T-helper 17 cell (primary cell): ENCODE data around the gene ANKRD10. TPM values are rescaled to one million over a fixed set of nuclear protein-coding genes. Genes with fewer than 3 reads are reported as not detected.
"Not testable (repeated sequence)": the region's sequence is repeated elsewhere in the genome, so short reads cannot be mapped to it uniquely, and the experiment has no call there.

Experiments
- ATAC-seq: fragments of 150-1000 bp; cut with Tn5 transposase; 2 replicates; pipeline ENCODE4 v1.10.0; 2021; ENCODE audit warnings: mild to moderate bottlenecking, moderate library complexity
- DNase-seq, 3 donors: peaks; one replicate each; pipeline versions ENCODE4 v3.0.0 to v3.0.0-alpha.2; 2020 to 2021
- H3K9me3 ChIP-seq: one replicate; pipeline ENCODE4 v1.7.0; 2013; ENCODE audit warnings: low read length, mild to moderate bottlenecking; ENCODE audit not compliant: control insufficient read depth, poor library complexity, severe bottlenecking
- H3K27ac Mint-ChIP-seq: one replicate; pipeline ENCODE4 v1.8.0; 2022; ENCODE audit warnings: mild to moderate bottlenecking, moderate library complexity, mixed read lengths
- H3K27me3 Mint-ChIP-seq: one replicate; pipeline ENCODE4 v1.8.0; 2022; ENCODE audit warnings: mixed read lengths
- H3K36me3 Mint-ChIP-seq: one replicate; pipeline ENCODE4 v1.8.0; 2022; ENCODE audit warnings: low read depth, mixed read lengths
- H3K4me1 Mint-ChIP-seq: one replicate; pipeline ENCODE4 v1.8.0; 2022; ENCODE audit warnings: mild to moderate bottlenecking, mixed read lengths
- H3K4me3 Mint-ChIP-seq: one replicate; pipeline ENCODE4 v1.8.0; 2022; ENCODE audit warnings: mild to moderate bottlenecking, moderate library complexity, mixed read lengths
- total RNA-seq, 4 donors: library from RNA in 2 of 4; stranded (reverse) in 2 of 4; gene quantifications; one replicate each; pipeline ENCODE4 v1.2.3 and lab custom pipeline; 2022 to 2026

The ANKRD10 gene
- total RNA-seq, 2 donors from 2014 or later: 110 to 135 TPM

- Mint-ChIP-seq H3K27ac (no peak overlapping the region), H3K27me3 (peaks cover 41% of the 10 kb centered on the region), H3K36me3 (peaks cover 9% of the 10 kb centered on the region), H3K4me3 (no peak overlapping the region), H3K4me1 (peaks cover 8% of the 10 kb centered on the region)
- H3K9me3 ChIP-seq: no peaks in the 10 kb centered on the region
- ATAC-seq (no peak), DNase-seq (no peak)
Observed at GRCh38 chr13:110850006-110850405, 64.9 kb downstream of the ANKRD10 start.

GRCh38 chr13:110845520-110845919, 69.3 kb downstream of the ANKRD10 start:
- DNase-seq: no peak
- peaks cover 10% of the 10 kb centered on the region for H3K36me3 Mint-ChIP-seq
- no peak overlapping the region for H3K27ac Mint-ChIP-seq
- peaks cover 5% of the 10 kb centered on the region for H3K4me1 Mint-ChIP-seq
- H3K9me3 ChIP-seq: no peaks in the 10 kb centered on the region
- peaks cover 62% of the 10 kb centered on the region for H3K27me3 Mint-ChIP-seq
- no peak overlapping the region for H3K4me3 Mint-ChIP-seq
- ATAC-seq: no peak

DNA sequence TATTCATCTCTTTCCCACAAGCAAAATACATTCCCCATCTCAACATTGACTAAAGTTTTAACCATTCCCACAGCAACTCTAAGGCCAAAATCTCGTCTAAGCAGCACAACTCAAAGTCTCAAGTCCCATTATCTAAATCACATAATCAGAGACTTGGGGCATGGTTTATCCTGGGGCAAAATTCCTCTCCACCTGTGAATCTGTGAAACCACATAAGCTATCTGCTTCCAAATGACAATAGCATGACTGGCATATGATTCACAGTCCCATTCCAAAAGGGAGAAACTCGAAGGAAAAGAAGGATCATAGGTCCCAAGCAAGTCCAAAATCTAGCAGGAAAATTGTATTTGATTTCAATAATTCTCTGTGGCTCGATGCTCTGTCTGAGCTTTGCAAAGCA, 73.0 kb downstream of the ANKRD10 start:
- no peaks in the 10 kb centered on the region for H3K9me3 ChIP-seq
- H3K27me3 Mint-ChIP-seq: peaks cover 69% of the 10 kb centered on the region
- no peak for ATAC-seq

GRCh38 chr13:110841406-110841805, 73.5 kb downstream of the ANKRD10 start:
- Mint-ChIP-seq H3K36me3 (peaks cover 10% of the 10 kb centered on the region), H3K27ac (no peak overlapping the region), H3K4me1 (no peaks in the 10 kb centered on the region), H3K27me3 (peaks cover 70% of the 10 kb centered on the region), H3K4me3 (no peak overlapping the region)
- no peak for DNase-seq
- no peak for ATAC-seq
- no peaks in the 10 kb centered on the region for H3K9me3 ChIP-seq

More for the DNA sequence above, 73.0 kb downstream of the ANKRD10 start:
- Mint-ChIP-seq H3K27ac (no peak overlapping the region), H3K4me3 (no peak overlapping the region), H3K4me1 (no peaks in the 10 kb centered on the region), H3K36me3 (peaks cover 10% of the 10 kb centered on the region)
- no peak for DNase-seq

GRCh38 chr13:110838867-110839538, 75.9 kb downstream of the ANKRD10 start:
- no peaks in the 10 kb centered on the region for H3K9me3 ChIP-seq
- ATAC-seq (no peak), DNase-seq (no peak)
- Mint-ChIP-seq H3K27ac (no peak overlapping the region), H3K27me3 (peaks cover 65% of the 10 kb centered on the region), H3K4me3 (no peak overlapping the region), H3K36me3 (no peaks in the 10 kb centered on the region), H3K4me1 (no peaks in the 10 kb centered on the region)

GRCh38 chr13:110838116-110838515, 76.8 kb downstream of the ANKRD10 start:
- no peaks in the 10 kb centered on the region for H3K36me3 Mint-ChIP-seq
- no peaks in the 10 kb centered on the region for H3K9me3 ChIP-seq
- DNase-seq (no peak), ATAC-seq (no peak)
- no peak overlapping the region for H3K4me3 Mint-ChIP-seq
- H3K27me3 Mint-ChIP-seq: peaks cover 65% of the 10 kb centered on the region
- H3K4me1 Mint-ChIP-seq: no peaks in the 10 kb centered on the region
- no peak overlapping the region for H3K27ac Mint-ChIP-seq

DNA sequence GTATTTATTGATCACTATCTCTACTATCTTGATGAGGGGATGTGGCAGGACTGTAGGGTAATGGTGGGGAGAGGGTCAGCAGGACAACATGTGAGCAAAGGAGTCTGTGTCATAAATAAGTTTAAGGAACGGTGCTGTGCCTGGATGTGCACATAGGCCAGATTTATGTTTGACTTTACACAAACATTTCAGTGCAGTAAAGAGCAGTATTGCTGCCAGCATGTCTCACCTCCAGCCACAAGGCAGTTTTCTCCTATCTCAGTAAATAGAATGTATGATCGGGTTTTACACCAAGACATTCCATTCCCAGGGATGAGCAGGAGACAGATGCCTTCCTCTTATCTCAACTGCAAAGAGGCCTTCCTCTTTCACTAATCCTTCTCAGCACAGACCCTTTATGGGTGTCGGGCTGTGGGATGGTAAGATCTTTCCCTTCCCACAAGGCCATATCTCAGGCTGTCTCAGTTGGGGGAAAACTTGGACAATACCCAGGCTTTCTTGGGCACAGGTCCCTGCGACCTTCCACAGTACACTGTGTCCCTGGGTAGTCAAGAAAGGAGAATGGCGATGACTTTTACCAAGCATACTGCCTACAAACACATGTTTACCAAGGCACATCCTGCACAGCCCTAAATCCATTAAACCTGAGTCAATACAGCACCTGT, 77.3 kb downstream of the ANKRD10 start:
- not testable (repeated sequence) for H3K27ac Mint-ChIP-seq, H3K9me3 ChIP-seq, ATAC-seq, DNase-seq, H3K4me3 Mint-ChIP-seq, H3K36me3 Mint-ChIP-seq, H3K4me1 Mint-ChIP-seq
- peaks cover 69% of the 10 kb centered on the region for H3K27me3 Mint-ChIP-seq

DNA sequence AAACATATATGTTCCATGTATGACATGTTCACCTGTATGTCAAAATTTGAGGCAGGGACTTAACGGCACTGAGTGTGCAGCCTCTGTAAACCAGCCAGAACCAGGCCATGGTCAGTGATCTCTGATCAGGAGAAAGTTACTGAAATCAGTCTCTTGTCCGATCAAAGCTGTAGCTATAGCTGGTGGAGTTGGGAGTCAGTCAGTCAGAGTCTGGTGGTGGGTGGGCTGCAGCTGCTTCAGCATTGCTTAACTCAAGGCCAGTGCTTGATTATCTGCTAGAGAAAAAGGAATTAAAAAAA, 78.3 kb downstream of the ANKRD10 start:
- DNase-seq: no peak
- ATAC-seq: no peak
- H3K9me3 ChIP-seq: no peaks in the 10 kb centered on the region
- H3K27ac Mint-ChIP-seq: no peak overlapping the region
- no peak overlapping the region for H3K4me3 Mint-ChIP-seq
- H3K36me3 Mint-ChIP-seq: no peaks in the 10 kb centered on the region
- peaks cover 69% of the 10 kb centered on the region for H3K27me3 Mint-ChIP-seq
- H3K4me1 Mint-ChIP-seq: no peaks in the 10 kb centered on the region

- no peak for ATAC-seq
- Mint-ChIP-seq H3K4me3 (no peak overlapping the region), H3K4me1 (no peaks in the 10 kb centered on the region), H3K36me3 (no peaks in the 10 kb centered on the region), H3K27ac (no peak overlapping the region), H3K27me3 (peaks cover 63% of the 10 kb centered on the region)
- H3K9me3 ChIP-seq: no peaks in the 10 kb centered on the region
- DNase-seq: no peak
Observed at GRCh38 chr13:110835721-110836604, 78.9 kb downstream of the ANKRD10 start.

GRCh38 chr13:110834572-110834971, 80.3 kb downstream of the ANKRD10 start:
- Mint-ChIP-seq H3K36me3 (no peaks in the 10 kb centered on the region), H3K27ac (no peak overlapping the region), H3K27me3 (peaks cover 63% of the 10 kb centered on the region), H3K4me1 (no peaks in the 10 kb centered on the region), H3K4me3 (no peak overlapping the region)
- DNase-seq (no peak), ATAC-seq (no peak)
- no peaks in the 10 kb centered on the region for H3K9me3 ChIP-seq

GRCh38 chr13:110832531-110832930, 82.3 kb downstream of the ANKRD10 start:
- ATAC-seq (no peak), DNase-seq (no peak)
- Mint-ChIP-seq H3K4me1 (peaks cover under 1% of the 10 kb centered on the region), H3K36me3 (no peaks in the 10 kb centered on the region), H3K27ac (no peak overlapping the region), H3K4me3 (no peak overlapping the region), H3K27me3 (peaks cover 57% of the 10 kb centered on the region)
- no peaks in the 10 kb centered on the region for H3K9me3 ChIP-seq

- no peak overlapping the region for H3K27ac Mint-ChIP-seq
- ATAC-seq (no peak), DNase-seq (no peak)
- H3K9me3 ChIP-seq: no peaks in the 10 kb centered on the region
- H3K36me3 Mint-ChIP-seq: no peaks in the 10 kb centered on the region
- peaks cover 2% of the 10 kb centered on the region for H3K4me1 Mint-ChIP-seq
- H3K27me3 Mint-ChIP-seq: peaks cover 55% of the 10 kb centered on the region
- no peak overlapping the region for H3K4me3 Mint-ChIP-seq
Observed at GRCh38 chr13:110832205-110832479, 82.7 kb downstream of the ANKRD10 start.

DNA sequence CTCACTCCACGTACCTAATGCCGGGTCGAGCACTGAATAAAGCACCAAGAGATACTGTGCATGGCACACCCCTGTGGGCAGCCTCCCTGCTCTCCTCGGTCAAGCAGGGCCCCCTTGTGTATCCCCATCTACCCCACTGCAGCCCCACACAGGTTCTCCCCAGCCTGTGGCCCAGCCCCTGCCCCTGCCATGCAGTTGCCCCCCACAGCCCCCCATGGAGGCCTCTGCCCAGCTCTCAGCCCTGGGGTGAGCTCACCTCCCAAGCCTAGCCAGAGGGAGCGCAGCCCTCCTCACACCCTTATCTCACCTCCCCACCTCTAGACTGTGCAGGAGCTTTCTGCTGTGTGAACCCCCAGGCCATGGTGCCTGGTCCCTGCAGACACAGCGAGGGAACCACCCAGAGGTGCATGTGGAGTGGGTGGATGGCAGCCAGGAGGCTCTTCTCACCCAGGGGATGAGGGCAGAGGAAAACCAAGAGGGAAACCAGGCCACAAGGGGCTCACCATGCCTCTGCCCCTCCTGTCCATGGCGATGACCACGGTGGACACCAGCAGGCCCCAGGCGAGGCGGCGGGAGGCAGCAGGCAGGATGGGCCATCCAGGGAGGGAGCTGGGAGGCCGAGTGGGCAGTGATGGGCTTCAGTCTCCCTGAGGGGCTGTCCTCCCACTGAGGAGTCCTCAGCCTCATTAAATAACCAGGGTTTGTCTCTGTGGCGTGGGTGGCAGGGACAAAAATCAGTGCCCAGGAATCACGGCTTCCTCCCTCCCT, 83.2 kb downstream of the ANKRD10 start:
- H3K9me3 ChIP-seq: no peaks in the 10 kb centered on the region
- Mint-ChIP-seq H3K4me3 (no peak overlapping the region), H3K4me1 (peaks cover 2% of the 10 kb centered on the region), H3K27ac (no peak overlapping the region), H3K27me3 (peaks cover 54% of the 10 kb centered on the region), H3K36me3 (no peaks in the 10 kb centered on the region)
- ATAC-seq (no peak), DNase-seq (no peak)
